Endothelial cell of umbilical vein (primary cell): ENCODE results near the gene RELN. TPM values are rescaled to one million over a fixed set of nuclear protein-coding genes. Genes with fewer than 3 reads are reported as not detected.

Source experiments
- BruUV-seq: library from RNA; stranded (reverse); fragments of 400-500 nt; replicated peaks from 2 replicates; lab custom pipeline; 2021; lab: Mats Ljungman, UMichigan
- CTCF ChIA-PET: fragments of 300-600, 350-600 bp; sonication (Branson Sonifier 250); formaldehyde crosslinking; loops from one replicate; lab custom pipeline; 2021; ENCODE audit warnings: antibody characterized with exemption, inconsistent platforms; lab: Charles Lee
- POLR2A ChIA-PET: fragments of 300-600, 350-600 bp; sonication (Branson Sonifier 250); formaldehyde crosslinking; loops from one replicate; lab custom pipeline; 2021; ENCODE audit warnings: antibody characterized with exemption, inconsistent platforms; lab: Charles Lee
- DNase-seq: peaks from one replicate; pipeline ENCODE4 v3.0.0-alpha.2; 2011; ENCODE audit warnings: low read depth, low spot score
- FAIRE-seq: peaks from 2 replicates; lab custom pipeline; 2011; peaks lifted over from hg19 to GRCh38; lab: Jason Lieb, UNC
- H2AFZ ChIP-seq: 2 replicates; pipeline ENCODE4 v1.6.0; 2012; ENCODE audit warnings: low read depth, low read length, control low read depth, inconsistent platforms
- H3K27ac ChIP-seq: 2 replicates; pipeline ENCODE4 v1.5.1; 2011; ENCODE audit warnings: low read depth, mild to moderate bottlenecking, control low read depth, low read length, moderate library complexity; ENCODE audit not compliant: insufficient read depth
- H3K27me3 ChIP-seq, 2 experiments: 2 replicates each; pipeline versions ENCODE4 v1.6.0 to v1.6.1; 2011; ENCODE audit warnings: low read length in 2 of 2, mixed read lengths in 1 of 2; ENCODE audit not compliant: control insufficient read depth in 2 of 2, insufficient read depth in 2 of 2
- H3K36me3 ChIP-seq, 2 experiments: 2 replicates in 1 of 2; 3 replicates in 1 of 2; pipeline ENCODE4 v1.5.1; 2011; ENCODE audit warnings: low read length in 2 of 2, mild to moderate bottlenecking in 1 of 2, moderate library complexity in 1 of 2; ENCODE audit not compliant: control insufficient read depth in 2 of 2, insufficient read depth in 2 of 2; ENCODE audit errors: extremely low read depth in 1 of 2
- H3K4me1 ChIP-seq: 3 replicates; pipeline ENCODE4 v1.5.1; 2011; ENCODE audit warnings: mild to moderate bottlenecking, low read length; ENCODE audit not compliant: control insufficient read depth, insufficient read depth; ENCODE audit errors: extremely low read depth
- H3K4me2 ChIP-seq: 2 replicates; pipeline ENCODE4 v1.6.1; 2011; ENCODE audit warnings: low read length, control low read depth, mixed read lengths; ENCODE audit not compliant: insufficient read depth
- H3K4me3 ChIP-seq, 3 experiments: fragments of 200-600 bp in 1 of 3; sonication (generic), shearing (Covaris generic) in 1 of 3; replicated peaks in 1 of 3; 2 replicates each; pipeline ENCODE4 v1.5.1; 2011 to 2016; ENCODE audit warnings: control low read depth in 3 of 3, low read length in 3 of 3, mild to moderate bottlenecking in 2 of 3, inconsistent platforms in 1 of 3, low read depth in 1 of 3, moderate library complexity in 1 of 3; ENCODE audit not compliant: insufficient read depth in 1 of 3
- H3K79me2 ChIP-seq: 2 replicates; pipeline ENCODE4 v1.6.0; 2012; ENCODE audit warnings: low read length, inconsistent platforms; ENCODE audit not compliant: control insufficient read depth, insufficient read depth
- H3K9ac ChIP-seq: replicated peaks from 2 replicates; pipeline ENCODE3; 2011; ENCODE audit warnings: low read length, control low read depth; ENCODE audit not compliant: insufficient read depth; ENCODE audit errors: extremely low read depth
- H3K9me1 ChIP-seq: replicated peaks from 3 replicates; pipeline ENCODE4 v1.6.0; 2011; ENCODE audit warnings: mild to moderate bottlenecking, low read length; ENCODE audit not compliant: control insufficient read depth, insufficient read depth; ENCODE audit errors: extremely low read depth
- H3K9me3 ChIP-seq: replicated peaks from 2 replicates; pipeline ENCODE4 v1.5.1; 2012; ENCODE audit warnings: low read length, inconsistent platforms; ENCODE audit not compliant: control insufficient read depth, insufficient read depth
- H4K20me1 ChIP-seq: replicated peaks from 2 replicates; pipeline ENCODE3; 2011; ENCODE audit warnings: mild to moderate bottlenecking, low read length; ENCODE audit not compliant: control insufficient read depth, insufficient read depth; ENCODE audit errors: extremely low read depth
- CTCF ChIP-seq, 2 donors: IDR thresholded peaks; 1 replicate in 1 of 2; 2 replicates in 1 of 2; pipeline ENCODE4 v1.5.1; 2011; ENCODE audit warnings: low read length in 2 of 2, mild to moderate bottlenecking in 2 of 2, moderate library complexity in 2 of 2, control low read depth in 1 of 2, inconsistent platforms in 1 of 2, low read depth in 1 of 2; ENCODE audit not compliant: insufficient read depth in 1 of 2; ENCODE audit errors: extremely low read depth in 1 of 2
- EZH2 ChIP-seq: IDR thresholded peaks from 2 replicates; pipeline ENCODE4 v1.6.1; 2012; ENCODE audit warnings: borderline replicate concordance, low read depth, mild to moderate bottlenecking, moderate library complexity, low read length, inconsistent platforms; ENCODE audit not compliant: severe bottlenecking
- FOS ChIP-seq: IDR thresholded peaks from 2 replicates; pipeline ENCODE4 v1.6.1; 2011; ENCODE audit warnings: mild to moderate bottlenecking, low read length, moderate library complexity, borderline replicate concordance; ENCODE audit not compliant: insufficient read depth
- GATA2 ChIP-seq: IDR thresholded peaks from 2 replicates; pipeline ENCODE4 v1.7.0; 2011; ENCODE audit warnings: low read depth, mild to moderate bottlenecking, moderate library complexity, mixed read lengths, low read length; ENCODE audit not compliant: insufficient read length, insufficient read depth
- JUN ChIP-seq: IDR thresholded peaks from 2 replicates; pipeline ENCODE4 v1.6.1; 2011; ENCODE audit warnings: borderline replicate concordance, low read depth; ENCODE audit not compliant: insufficient read length, insufficient read depth
- MYC ChIP-seq: IDR thresholded peaks from one replicate; pipeline ENCODE4 v1.6.1; 2011; ENCODE audit warnings: mild to moderate bottlenecking, low read depth, low read length
- POLR2A ChIP-seq: IDR thresholded peaks from 2 replicates; pipeline ENCODE4 v1.6.1; 2012; ENCODE audit warnings: low read depth, mild to moderate bottlenecking, control low read depth, low read length
- POLR2AphosphoS5 ChIP-seq: IDR thresholded peaks from 2 replicates; pipeline ENCODE4 v1.6.1; 2012; ENCODE audit warnings: low read depth, mild to moderate bottlenecking, control low read depth, low read length, moderate library complexity; ENCODE audit not compliant: insufficient read depth
- dilution Hi-C: fragments of 300-500 bp; cut with MboI; formaldehyde crosslinking; loops from one replicate; pipeline ENCODE4 v1.15.0; 2019; ENCODE audit warnings: low sequenced_read_pairs; ENCODE audit not compliant: extremely low pct_ligation_motif_present
- intact Hi-C: fragments of 100-400 bp; cut with micrococcal nuclease; formaldehyde crosslinking; loops from one replicate; pipeline ENCODE4 v1.10.0; 2022
- polyA plus RNA-seq, 4 experiments: library from polyadenylated mRNA; depleted of rRNA in 3 of 4; stranded (reverse) in 3 of 4; unstranded in 1 of 4; fragments of >200 nt; gene quantifications; 2 replicates each; pipeline versions ENCODE4 v1.2.1 to v1.2.3, GENCODE V29; 2011 to 2012; ENCODE audit warnings: missing spikeins in 1 of 4
- total RNA-seq: library from RNA; stranded (reverse); gene quantifications from 2 replicates; pipeline ENCODE4 v1.2.3, GENCODE V29; 2021
- TF ChIP-seq, protein P1 (sequence below): IDR thresholded peaks from 2 replicates; pipeline ENCODE4 v1.6.1; 2011; ENCODE audit not compliant: insufficient read depth, insufficient read length

Gene RELN
- total and polyA plus RNA-seq, 2 donors (not counting 3 experiments of a cell fraction or from before 2014, with no cell fraction given), result 0.15 to 0.22 TPM

GRCh38 chr7:103964269-103964668 is 25.2 kb downstream of the RELN start:
- BruUV-seq, result no TSS peak
- H3K27ac ChIP-seq, result no peak overlapping the region
- no peak for TF ChIP-seq CTCF (IDR thresholded peaks at IDR 0.05; ENCODE audit: extremely low read depth in 1 of 2, insufficient read depth in 1 of 2, low read depth in 1 of 2, low read length in 2 of 2)
- TF ChIP-seq GATA2, result no peak
- TF ChIP-seq MYC, result no peak
- TF ChIP-seq POLR2A, result no peak
- no peak for TF ChIP-seq POLR2AphosphoS5
- no peak for TF ChIP-seq EZH2
- no peak for FAIRE-seq
- H2AFZ ChIP-seq, result no peak overlapping the region
- no peaks in the 10 kb centered on the region for H3K79me2 ChIP-seq
- no peaks in the 10 kb centered on the region for H4K20me1 ChIP-seq
- ChIA-PET POLR2A (no interaction called here), CTCF (interaction anchor here (1.4 kb wide), 1 partner anchor 8 kb away, joined by 3 read pairs; no protein-coding TSS in a partner anchor)
- H3K9me1 ChIP-seq, result no peaks in the 10 kb centered on the region
- DNase-seq, result no peak
- no peaks in the 10 kb centered on the region for H3K36me3 ChIP-seq
- no peaks in the 10 kb centered on the region for H3K9me3 ChIP-seq
- no peak overlapping the region for H3K4me3 ChIP-seq
- peaks cover 2 to 7% of the 10 kb centered on the region in 2 experiments for H3K27me3 ChIP-seq
- no peaks in the 10 kb centered on the region for H3K4me1 ChIP-seq
- no peak overlapping the region for H3K9ac ChIP-seq
- H3K4me2 ChIP-seq, result no peak overlapping the region
- dilution Hi-C loops (no loop called here), intact Hi-C loops (no loop called here)

DNA sequence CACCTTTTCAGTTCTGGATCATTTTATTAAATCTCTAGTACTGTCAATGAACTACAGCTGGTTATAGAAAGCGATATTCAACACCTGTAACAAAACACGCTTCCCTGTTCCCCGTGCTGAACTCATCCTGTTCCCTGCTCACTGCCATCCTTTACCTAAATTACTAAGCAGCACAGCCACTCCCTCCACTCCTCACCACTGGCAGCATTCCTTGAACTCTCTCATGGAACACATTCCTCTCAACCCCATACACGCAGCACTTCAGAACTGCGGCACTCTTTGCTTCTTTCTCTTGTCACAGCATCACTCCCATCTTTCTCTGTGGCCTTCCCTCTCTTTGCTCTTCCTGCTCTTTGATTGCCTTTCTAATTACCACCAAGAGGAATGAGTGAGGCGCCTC is 27.4 kb downstream of the RELN start:
- intact Hi-C loops, result no loop called here
- no peak for DNase-seq
- Histone ChIP-seq H3K27me3 (peaks cover 0 to 7% of the 10 kb centered on the region in 2 experiments), H4K20me1 (no peaks in the 10 kb centered on the region), H3K4me1 (no peaks in the 10 kb centered on the region), H3K9me3 (no peaks in the 10 kb centered on the region), H3K79me2 (no peaks in the 10 kb centered on the region), H3K9me1 (no peaks in the 10 kb centered on the region), H3K4me3 (no peak overlapping the region), H2AFZ (no peak overlapping the region), H3K9ac (no peak overlapping the region), H3K36me3 (no peaks in the 10 kb centered on the region), H3K27ac (no peak overlapping the region), H3K4me2 (no peak overlapping the region)
- no peak for FAIRE-seq
- BruUV-seq, result no TSS peak
- dilution Hi-C loops, result no loop called here
- POLR2A ChIA-PET, result no interaction called here
- CTCF ChIA-PET, result interaction anchor here (0.8 to 1.6 kb wide), 3 partner anchors 10 to 388 kb away, joined by 3 read pairs; no protein-coding TSS in a partner anchor
- TF ChIP-seq EZH2, result no peak
- no peak for TF ChIP-seq JUN
- TF ChIP-seq POLR2A, result no peak
- TF ChIP-seq, protein P1, sequence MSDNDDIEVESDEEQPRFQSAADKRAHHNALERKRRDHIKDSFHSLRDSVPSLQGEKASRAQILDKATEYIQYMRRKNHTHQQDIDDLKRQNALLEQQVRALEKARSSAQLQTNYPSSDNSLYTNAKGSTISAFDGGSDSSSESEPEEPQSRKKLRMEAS, result no peak
- no peak for TF ChIP-seq POLR2AphosphoS5
- no peak for TF ChIP-seq FOS
- TF ChIP-seq CTCF (IDR thresholded peaks at IDR 0.05; ENCODE audit: extremely low read depth in 1 of 2, insufficient read depth in 1 of 2, low read depth in 1 of 2, low read length in 2 of 2), result no peak
- TF ChIP-seq MYC, result no peak
- TF ChIP-seq GATA2, result no peak
